Measurements from ENCODE around the gene ACSF2. TPM values are rescaled to one million over a fixed set of nuclear protein-coding genes. Genes with fewer than 3 reads are reported as not detected.

Gene ACSF2
- total and polyA plus RNA-seq, 2 of the 13 experiments (the other 11 are each of a cell fraction or from before 2014, with no cell fraction given), result 87.3 to 109 TPM

- TF ChIP-seq LBX2 (CRISPR knock-in tag; IDR thresholded peaks at IDR 0.05; ENCODE audit: borderline replicate concordance), result peak; percentile 66; the same call in 1 of the 2 replicates
- TF ChIP-seq ELF1 (CRISPR knock-in tag; IDR thresholded peaks at IDR 0.05), result peak; percentile 40; the same call in 1 of the 2 replicates
- peak in 1 of 2 experiments; percentile 72; a peak in 2 of 4 replicates for TF ChIP-seq KLF16 (CRISPR knock-in tag; IDR thresholded peaks at IDR 0.05)
- peak; percentile 87; the same call in 1 of the 2 replicates for TF ChIP-seq ZBTB7A (CRISPR knock-in tag; IDR thresholded peaks at IDR 0.05)
- TF ChIP-seq GFI1 (CRISPR knock-in tag; IDR thresholded peaks at IDR 0.05; ENCODE audit: borderline replicate concordance), result 0 out of 2 replicates have a peak, but pooled peaks have one; percentile 41
- TF ChIP-seq ZNF333 (CRISPR knock-in tag; IDR thresholded peaks at IDR 0.05; ENCODE audit: borderline replicate concordance), result no peak
- peak; percentile 39; the same call in 1 of the 2 replicates for TF ChIP-seq ZNF143 (CRISPR knock-in tag; IDR thresholded peaks at IDR 0.05)
- TF ChIP-seq TEF (CRISPR knock-in tag; IDR thresholded peaks at IDR 0.05), result no peak
- TF ChIP-seq CEBPG (CRISPR knock-in tag; IDR thresholded peaks at IDR 0.05), result peak; percentile 33; the same call in 1 of the 2 replicates
- TF ChIP-seq NR2F2 (IDR thresholded peaks at IDR 0.05; ENCODE audit: borderline replicate concordance, low read depth), result 0 out of 2 replicates have a peak, but pooled peaks have one; percentile 15
- 0 out of 2 replicates have a peak, but pooled peaks have one; percentile 28 for TF ChIP-seq ZNF564 (CRISPR knock-in tag; IDR thresholded peaks at IDR 0.05)
- TF ChIP-seq CBX5 (CRISPR knock-in tag; IDR thresholded peaks at IDR 0.05; ENCODE audit: borderline replicate concordance), result peak; percentile 39; the same call in 1 of the 2 replicates
- TF ChIP-seq MED1 (CRISPR knock-in tag; IDR thresholded peaks at IDR 0.05), result peak; percentile 10; the same call in 1 of the 2 replicates
- TF ChIP-seq HNF1B (CRISPR knock-in tag; IDR thresholded peaks at IDR 0.05), result peak; percentile 34; the same call in 1 of the 2 replicates
- peak; percentile 59 for TF ChIP-seq CBX1 (IDR thresholded peaks at IDR 0.05; ENCODE audit: low read depth)
- TF ChIP-seq ZBTB4 (CRISPR knock-in tag; IDR thresholded peaks at IDR 0.05; ENCODE audit: borderline replicate concordance), result 0 out of 2 replicates have a peak, but pooled peaks have one; percentile 44
- TF ChIP-seq PATZ1 (CRISPR knock-in tag; IDR thresholded peaks at IDR 0.05), result peak; percentile 88
Observed at GRCh38 chr17:50426814-50427787, 1.1 kb downstream of the ACSF2 start (continued).

Data from HepG2 (cell line).